Breast epithelium (tissue), 3 donors: Measurements from ENCODE around the gene C10orf105.

Experiments
- POLR2A ChIP-seq: fragments of 450-650 bp; IDR thresholded peaks from one replicate; pipeline ENCODE4 v1.6.1; 2016; ENCODE audit warnings: antibody characterized with exemption, mild to moderate bottlenecking, moderate library complexity
- POLR2AphosphoS5 ChIP-seq, 3 donors: sonication (generic); formaldehyde crosslinking; IDR thresholded peaks; one replicate each; pipeline ENCODE4 v1.6.1; 2017; ENCODE audit warnings: antibody characterized with exemption in 3 of 3
- TF ChIP-seq, protein P1 (sequence below), 3 donors: fragments of 450-650 bp; IDR thresholded peaks; one replicate each; pipeline ENCODE4 v1.5.1; 2016 to 2017; ENCODE audit warnings: antibody characterized with exemption in 3 of 3, mild to moderate bottlenecking in 3 of 3, moderate library complexity in 3 of 3

GRCh38 chr10:71698737-71699136 lies 20.8 kb downstream of the C10orf105 start:
- TF ChIP-seq, protein P1, sequence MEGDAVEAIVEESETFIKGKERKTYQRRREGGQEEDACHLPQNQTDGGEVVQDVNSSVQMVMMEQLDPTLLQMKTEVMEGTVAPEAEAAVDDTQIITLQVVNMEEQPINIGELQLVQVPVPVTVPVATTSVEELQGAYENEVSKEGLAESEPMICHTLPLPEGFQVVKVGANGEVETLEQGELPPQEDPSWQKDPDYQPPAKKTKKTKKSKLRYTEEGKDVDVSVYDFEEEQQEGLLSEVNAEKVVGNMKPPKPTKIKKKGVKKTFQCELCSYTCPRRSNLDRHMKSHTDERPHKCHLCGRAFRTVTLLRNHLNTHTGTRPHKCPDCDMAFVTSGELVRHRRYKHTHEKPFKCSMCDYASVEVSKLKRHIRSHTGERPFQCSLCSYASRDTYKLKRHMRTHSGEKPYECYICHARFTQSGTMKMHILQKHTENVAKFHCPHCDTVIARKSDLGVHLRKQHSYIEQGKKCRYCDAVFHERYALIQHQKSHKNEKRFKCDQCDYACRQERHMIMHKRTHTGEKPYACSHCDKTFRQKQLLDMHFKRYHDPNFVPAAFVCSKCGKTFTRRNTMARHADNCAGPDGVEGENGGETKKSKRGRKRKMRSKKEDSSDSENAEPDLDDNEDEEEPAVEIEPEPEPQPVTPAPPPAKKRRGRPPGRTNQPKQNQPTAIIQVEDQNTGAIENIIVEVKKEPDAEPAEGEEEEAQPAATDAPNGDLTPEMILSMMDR (IDR thresholded peaks at IDR 0.05), result no peak
- TF ChIP-seq POLR2A (no peak), POLR2AphosphoS5 (IDR thresholded peaks at IDR 0.05) (no peak)
